Smooth muscle cell (in vitro differentiated cells): ENCODE measurements around the gene FBXL15. TPM values are rescaled to one million over a fixed set of nuclear protein-coding genes. Genes with fewer than 3 reads are reported as not detected.
A peak's percentile ranks its signal among the peaks of the same experiment; 100 is the strongest.

Source experiments
- DNase-seq: peaks from one replicate; lab custom pipeline; 2025; ENCODE audit not compliant: unreplicated experiment; lab: John Stamatoyannopoulos, UW
- H2AFZ ChIP-seq: fragments of 200-600 bp; sonication (generic); 2 replicates; pipeline ENCODE4 v1.6.0; 2016; ENCODE audit warnings: antibody characterized with exemption, low read depth, mild to moderate bottlenecking
- H3F3A ChIP-seq: fragments of 200-600 bp; sonication (generic); 2 replicates; pipeline ENCODE4 v1.6.0; 2017; ENCODE audit warnings: antibody characterized with exemption, low read depth
- H3K27ac ChIP-seq: fragments of 200-600 bp; sonication (generic); 2 replicates; pipeline ENCODE4 v1.5.1; 2016; ENCODE audit warnings: low read depth, mild to moderate bottlenecking
- H3K27me3 ChIP-seq: fragments of 200-600 bp; sonication (generic); 2 replicates; pipeline ENCODE4 v1.6.1; 2016; ENCODE audit warnings: low read depth, mild to moderate bottlenecking
- H3K36me3 ChIP-seq: fragments of 200-600 bp; sonication (generic); 2 replicates; pipeline ENCODE4 v1.5.1; 2016; ENCODE audit warnings: low read depth
- H3K4me1 ChIP-seq: fragments of 200-600 bp; sonication (generic); 2 replicates; pipeline ENCODE4 v1.5.1; 2016; ENCODE audit warnings: low read depth
- H3K4me2 ChIP-seq: fragments of 200-600 bp; sonication (generic); 2 replicates; pipeline ENCODE4 v1.6.0; 2016; ENCODE audit warnings: mild to moderate bottlenecking
- H3K4me3 ChIP-seq: fragments of 200-600 bp; sonication (generic); 2 replicates; pipeline ENCODE4 v1.5.1; 2016; ENCODE audit warnings: mild to moderate bottlenecking
- H3K79me2 ChIP-seq: fragments of 200-600 bp; sonication (generic); 2 replicates; pipeline ENCODE4 v1.6.0; 2016; ENCODE audit warnings: low read depth, mild to moderate bottlenecking
- H3K9ac ChIP-seq: fragments of 200-600 bp; sonication (generic); 2 replicates; pipeline ENCODE4 v1.6.0; 2016; ENCODE audit warnings: low read depth
- H3K9me3 ChIP-seq: fragments of 200-600 bp; sonication (generic); replicated peaks from 2 replicates; pipeline ENCODE4 v1.5.1; 2016; ENCODE audit warnings: low read depth
- H4K20me1 ChIP-seq: fragments of 200-600 bp; sonication (generic); 2 replicates; pipeline ENCODE4 v1.6.0; 2016; ENCODE audit warnings: low read depth
- CTCF ChIP-seq: fragments of 200-600 bp; sonication (generic); IDR thresholded peaks from 2 replicates; pipeline ENCODE4 v1.5.1; 2017; ENCODE audit warnings: borderline replicate concordance, mild to moderate bottlenecking, antibody characterized with exemption; ENCODE audit not compliant: insufficient read depth, poor library complexity, severe bottlenecking
- WGBS: methylation state at CpG from one replicate; pipeline ENCODE4 v1.1.7; 2016; ENCODE audit warnings: low lambda C conversion rate; 5-methylcytosine and 5-hydroxymethylcytosine counted together
- polyA plus RNA-seq: library from polyadenylated mRNA; unstranded; fragments of >200 nt; fragmentation: Nextera tagmentation; extraction: Ambion mirVana; gene quantifications from 2 replicates; pipeline ENCODE4 v1.2.1, GENCODE V29; 2016
- total RNA-seq: library from RNA; depleted of rRNA; stranded (reverse); fragments of >200 nt; gene quantifications from 2 replicates; pipeline ENCODE4 v1.2.3, GENCODE V29; 2014

FBXL15 gene
- total and polyA plus RNA-seq, 2 experiments from 2014 or later = 8.2 to 29.0 TPM

GRCh38 chr10:102407425-102408130, 13.1 kb upstream of the FBXL15 start:
- peak overlapping the region; percentile 58 for H3K27ac ChIP-seq
- H3K9me3 ChIP-seq = no peaks in the 10 kb centered on the region
- H3K9ac ChIP-seq = no peak overlapping the region
- H3K4me3 ChIP-seq = no peak overlapping the region
- no peak overlapping the region for H2AFZ ChIP-seq
- no peaks in the 10 kb centered on the region for H3K36me3 ChIP-seq
- H3K79me2 ChIP-seq = no peaks in the 10 kb centered on the region
- H3K27me3 ChIP-seq = no peaks in the 10 kb centered on the region
- peaks cover 8% of the 10 kb centered on the region for H4K20me1 ChIP-seq
- TF ChIP-seq CTCF = no peak
- no peak for DNase-seq
- H3K4me1 ChIP-seq = peaks cover 16% of the 10 kb centered on the region
- peak overlapping the region; percentile 91 for H3K4me2 ChIP-seq
- 78% methylated on average over 13 of the region's 13 CpGs for WGBS
- H3F3A ChIP-seq = no peaks in the 10 kb centered on the region

- WGBS = 71% methylated on average over 14 of the region's 14 CpGs
- Histone ChIP-seq H3K4me2 (peak overlapping the region; percentile 91), H4K20me1 (peaks cover 8% of the 10 kb centered on the region), H3K4me3 (peak overlapping the region; percentile 73), H3K4me1 (peaks cover 16% of the 10 kb centered on the region), H3K36me3 (no peaks in the 10 kb centered on the region), H3K9me3 (no peaks in the 10 kb centered on the region), H3K27ac (peak overlapping the region; percentile 58), H3F3A (no peaks in the 10 kb centered on the region), H3K9ac (no peak overlapping the region), H3K79me2 (no peaks in the 10 kb centered on the region), H2AFZ (no peak overlapping the region), H3K27me3 (no peaks in the 10 kb centered on the region)
- DNase-seq = no peak
- TF ChIP-seq CTCF = no peak
Observed at GRCh38 chr10:102408131-102408727, 12.4 kb upstream of the FBXL15 start.

GRCh38 chr10:102408728-102409603, 11.7 kb upstream of the FBXL15 start:
- no peaks in the 10 kb centered on the region for H3K27me3 ChIP-seq
- H2AFZ ChIP-seq = no peak overlapping the region
- H3K4me1 ChIP-seq = peaks cover 23% of the 10 kb centered on the region
- no peaks in the 10 kb centered on the region for H3K36me3 ChIP-seq
- peak overlapping the region; percentile 64 for H3K9ac ChIP-seq
- H3F3A ChIP-seq = no peaks in the 10 kb centered on the region
- H3K9me3 ChIP-seq = no peaks in the 10 kb centered on the region
- H3K4me3 ChIP-seq = peak overlapping the region; percentile 73
- no peak for TF ChIP-seq CTCF
- peak overlapping the region; percentile 91 for H3K4me2 ChIP-seq
- 3% methylated on average over 56 of the region's 103 CpGs for WGBS
- peak overlapping the region; percentile 39 for H3K27ac ChIP-seq
- H4K20me1 ChIP-seq = peaks cover 8% of the 10 kb centered on the region
- peak; percentile 79 for DNase-seq
- no peaks in the 10 kb centered on the region for H3K79me2 ChIP-seq
